Lower lobe of right lung (tissue), 2 donors: ENCODE results near the gene APCDD1L. TPM values are rescaled to one million over a fixed set of nuclear protein-coding genes. Genes with fewer than 3 reads are reported as not detected.
"Not testable (repeated sequence)": the region's sequence is repeated elsewhere in the genome, so short reads cannot be mapped to it uniquely, and the experiment has no call there.

Experiments
- ATAC-seq, 2 donors: fragments of 200-7000 bp; cut with Tn5 transposase; one replicate each; pipeline ENCODE4 v1.9.1; 2020 to 2022; ENCODE audit warnings: mild to moderate bottlenecking in 2 of 2, moderate library complexity in 2 of 2
- DNase-seq: peaks from one replicate; pipeline ENCODE4 v3.0.0-alpha.2; 2020
- H3K27ac ChIP-seq: fragments of 200-600 bp; one replicate; pipeline ENCODE4 v1.8.0; 2022
- H3K27me3 ChIP-seq: fragments of 200-600 bp; one replicate; pipeline ENCODE4 v1.8.0; 2022; ENCODE audit warnings: low read depth
- H3K36me3 ChIP-seq: fragments of 200-600 bp; one replicate; pipeline ENCODE4 v1.8.0; 2022; ENCODE audit warnings: mild to moderate bottlenecking
- H3K4me1 ChIP-seq: fragments of 200-600 bp; one replicate; pipeline ENCODE4 v1.8.0; 2022
- H3K4me3 ChIP-seq: fragments of 200-600 bp; one replicate; pipeline ENCODE4 v1.8.0; 2022; ENCODE audit warnings: mild to moderate bottlenecking
- H3K9me3 ChIP-seq: fragments of 200-600 bp; one replicate; pipeline ENCODE4 v1.8.0; 2022
- intact Hi-C: fragments of 100-400 bp; cut with DNase I; formaldehyde crosslinking; loops from one replicate; pipeline ENCODE4 v1.11.0; 2022
- total RNA-seq: library from RNA; stranded (reverse); fragmentation: NEBNext Ultra II Directional; extraction: Animal tissue kit (Norgen Biotek cat#: 25700); gene quantifications from one replicate; pipeline ENCODE4 v1.2.1, GENCODE V29; 2021
- TF ChIP-seq, protein P1 (sequence below): fragments of 200-600 bp; IDR thresholded peaks from one replicate; pipeline ENCODE4 v1.8.0; 2022; ENCODE audit warnings: antibody characterized with exemption, mild to moderate bottlenecking
- donor health status: DM: no; HTN: yes; CAD: no; lungs with severe emphysema.

Gene APCDD1L
- total RNA-seq, 1 donor from 2014 or later = not detected

DNA sequence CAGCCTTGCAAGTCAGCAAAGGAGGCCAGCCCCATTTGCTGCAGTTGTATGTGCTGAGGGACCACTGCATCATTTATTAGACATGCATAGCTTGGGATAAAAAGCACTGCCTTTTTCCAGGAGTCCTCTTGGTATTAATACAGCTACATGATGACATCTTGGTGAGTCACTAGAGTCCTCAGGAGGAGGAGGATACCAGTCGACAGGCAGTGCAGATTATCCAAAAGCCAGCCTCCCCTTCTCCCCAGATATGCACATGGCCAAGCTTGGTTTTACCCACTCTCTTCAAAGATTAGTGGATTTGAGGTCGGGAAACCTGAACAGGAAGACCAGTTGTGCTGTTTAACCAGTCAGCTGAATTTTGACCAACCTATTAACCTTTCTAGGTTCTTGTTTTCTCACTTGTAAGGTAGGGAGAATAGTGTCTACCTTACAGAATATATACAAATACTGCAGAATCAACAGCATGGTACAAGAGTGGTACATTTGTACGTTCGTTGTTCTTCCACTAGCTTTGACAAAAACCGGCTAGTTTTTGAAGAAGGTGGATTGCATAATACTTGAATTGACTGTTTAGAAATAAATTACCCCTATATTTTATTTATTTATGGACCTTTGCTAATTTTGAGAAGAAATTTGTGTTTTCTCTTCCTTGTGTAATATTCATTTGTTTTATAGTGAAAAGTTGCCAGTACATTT lies 94.3 kb downstream of the APCDD1L start:
- Histone ChIP-seq H3K4me3 (no peak overlapping the region), H3K36me3 (peaks cover 47% of the 10 kb centered on the region), H3K4me1 (peaks cover 47% of the 10 kb centered on the region), H3K27ac (no peak overlapping the region), H3K27me3 (no peaks in the 10 kb centered on the region), H3K9me3 (no peaks in the 10 kb centered on the region)
- TF ChIP-seq, protein P1, sequence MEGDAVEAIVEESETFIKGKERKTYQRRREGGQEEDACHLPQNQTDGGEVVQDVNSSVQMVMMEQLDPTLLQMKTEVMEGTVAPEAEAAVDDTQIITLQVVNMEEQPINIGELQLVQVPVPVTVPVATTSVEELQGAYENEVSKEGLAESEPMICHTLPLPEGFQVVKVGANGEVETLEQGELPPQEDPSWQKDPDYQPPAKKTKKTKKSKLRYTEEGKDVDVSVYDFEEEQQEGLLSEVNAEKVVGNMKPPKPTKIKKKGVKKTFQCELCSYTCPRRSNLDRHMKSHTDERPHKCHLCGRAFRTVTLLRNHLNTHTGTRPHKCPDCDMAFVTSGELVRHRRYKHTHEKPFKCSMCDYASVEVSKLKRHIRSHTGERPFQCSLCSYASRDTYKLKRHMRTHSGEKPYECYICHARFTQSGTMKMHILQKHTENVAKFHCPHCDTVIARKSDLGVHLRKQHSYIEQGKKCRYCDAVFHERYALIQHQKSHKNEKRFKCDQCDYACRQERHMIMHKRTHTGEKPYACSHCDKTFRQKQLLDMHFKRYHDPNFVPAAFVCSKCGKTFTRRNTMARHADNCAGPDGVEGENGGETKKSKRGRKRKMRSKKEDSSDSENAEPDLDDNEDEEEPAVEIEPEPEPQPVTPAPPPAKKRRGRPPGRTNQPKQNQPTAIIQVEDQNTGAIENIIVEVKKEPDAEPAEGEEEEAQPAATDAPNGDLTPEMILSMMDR = no peak
- ATAC-seq (no peak), DNase-seq (no peak)
- intact Hi-C loops = no loop called here

DNA sequence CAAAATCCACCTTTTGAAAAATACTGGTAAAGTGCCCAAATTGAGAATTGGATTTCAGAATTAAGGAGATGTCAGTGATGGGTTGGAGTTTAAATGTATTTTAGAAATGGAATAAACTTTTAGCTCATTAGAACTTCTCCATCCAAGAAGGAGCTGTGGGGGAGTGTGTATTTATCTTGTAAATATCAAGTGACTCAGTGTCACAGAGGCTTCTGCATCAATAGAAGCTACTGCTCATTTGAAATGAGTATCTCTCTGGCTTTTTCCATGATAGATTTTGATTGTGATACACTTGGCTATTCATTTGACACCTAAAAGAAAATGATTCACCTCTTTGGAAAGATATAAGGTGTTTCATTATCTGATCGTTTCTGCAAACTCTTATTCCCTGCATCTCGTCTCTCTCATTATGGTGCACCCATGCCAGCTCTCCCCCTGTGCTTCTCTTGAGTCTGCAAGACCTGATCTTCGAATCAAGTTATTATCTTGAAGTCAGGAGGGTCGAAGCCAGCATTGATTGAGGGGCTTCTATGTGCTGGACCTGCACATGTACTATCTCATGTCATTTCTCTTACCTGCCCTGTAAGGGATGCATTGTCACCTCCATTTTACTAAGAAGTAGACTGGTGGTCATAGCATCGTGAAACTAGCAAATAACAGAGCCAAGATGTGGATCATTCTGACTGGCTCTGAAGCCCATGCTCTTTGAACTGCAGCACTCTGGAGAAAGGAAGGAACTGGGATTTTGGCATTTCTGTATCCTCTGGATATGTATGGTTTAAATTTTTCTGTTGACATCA lies 96.0 kb downstream of the APCDD1L start:
- peaks cover 40% of the 10 kb centered on the region for H3K36me3 ChIP-seq
- H3K4me3 ChIP-seq = no peak overlapping the region
- H3K27ac ChIP-seq = no peak overlapping the region
- H3K4me1 ChIP-seq = peaks cover 37% of the 10 kb centered on the region
- intact Hi-C loops = no loop called here
- ATAC-seq (no peak), DNase-seq (no peak)
- TF ChIP-seq, protein P1 = no peak
- no peaks in the 10 kb centered on the region for H3K9me3 ChIP-seq
- H3K27me3 ChIP-seq = no peaks in the 10 kb centered on the region

DNA sequence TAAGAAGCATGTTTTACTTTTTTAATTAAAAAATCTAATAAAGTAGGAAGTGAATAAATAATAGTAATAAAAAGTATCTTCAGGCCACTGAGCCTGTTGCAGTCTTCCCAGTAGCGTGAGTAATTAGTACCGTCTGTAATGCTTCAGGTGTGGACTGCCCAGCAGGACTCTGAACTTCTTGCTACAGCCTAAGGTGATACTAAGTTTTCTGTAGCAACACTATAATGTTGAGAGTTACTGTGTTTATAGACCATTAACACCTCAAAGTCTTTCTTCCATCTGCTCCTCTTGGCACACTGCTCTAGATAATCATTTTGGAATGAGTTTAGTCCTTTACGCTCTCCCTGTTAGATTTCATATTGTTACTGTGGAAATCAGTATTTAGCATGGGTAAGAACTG lies 97.8 kb downstream of the APCDD1L start:
- TF ChIP-seq, protein P1 = no peak

DNA sequence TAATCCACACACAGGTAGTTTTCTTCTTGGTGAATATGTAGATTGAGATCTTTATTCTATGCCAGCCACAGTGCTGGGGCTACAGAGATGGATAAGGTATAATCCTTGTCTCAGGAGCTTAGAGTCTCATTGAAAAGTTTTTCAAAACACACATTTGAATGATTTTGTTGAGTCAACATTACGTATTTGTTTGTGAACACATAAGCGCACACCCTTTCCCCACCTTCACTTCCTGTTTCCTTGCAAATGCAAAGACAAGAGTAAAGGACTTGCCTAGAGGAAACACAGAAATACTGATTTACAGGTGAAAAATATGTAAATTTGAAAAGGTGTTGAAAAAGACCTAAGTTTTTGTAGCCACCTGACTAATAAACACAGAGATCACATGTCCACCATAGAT lies 98.4 kb downstream of the APCDD1L start:
- no peak for DNase-seq
- intact Hi-C loops = no loop called here
- no peaks in the 10 kb centered on the region for H3K27me3 ChIP-seq
- no peak overlapping the region for H3K4me3 ChIP-seq
- TF ChIP-seq, protein P1 = no peak
- ATAC-seq = no peak
- H3K4me1 ChIP-seq = peaks cover 30% of the 10 kb centered on the region
- peaks cover 38% of the 10 kb centered on the region for H3K36me3 ChIP-seq
- H3K27ac ChIP-seq = no peak overlapping the region
- no peaks in the 10 kb centered on the region for H3K9me3 ChIP-seq

More for the DNA sequence above, 97.8 kb downstream of the APCDD1L start:
- Histone ChIP-seq H3K9me3 (no peaks in the 10 kb centered on the region), H3K27me3 (no peaks in the 10 kb centered on the region), H3K4me1 (peaks cover 30% of the 10 kb centered on the region), H3K4me3 (no peak overlapping the region), H3K36me3 (peaks cover 40% of the 10 kb centered on the region), H3K27ac (no peak overlapping the region)
- intact Hi-C loops = no loop called here
- ATAC-seq = no peak
- DNase-seq = no peak

DNA sequence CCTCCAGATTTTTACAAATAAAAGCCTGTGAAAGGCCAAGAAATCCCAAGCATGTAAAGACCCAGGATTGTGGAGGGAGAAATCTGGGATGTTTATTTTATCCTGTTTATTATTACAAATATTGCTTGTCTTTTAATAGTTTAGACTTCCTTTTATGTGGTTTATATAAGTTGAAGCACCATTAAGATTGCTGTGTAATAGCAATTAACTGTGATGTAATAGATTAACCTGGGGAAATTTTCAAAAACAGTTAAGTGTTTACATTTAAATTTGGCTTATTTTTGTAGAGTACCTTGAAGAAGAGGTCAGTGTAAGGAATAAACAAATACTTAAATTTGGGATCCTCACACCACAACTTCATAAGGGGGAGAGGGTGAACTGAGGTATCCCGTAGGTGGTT lies 99.1 kb downstream of the APCDD1L start:
- Histone ChIP-seq H3K36me3 (peaks cover 30% of the 10 kb centered on the region), H3K27me3 (no peaks in the 10 kb centered on the region), H3K27ac (no peak overlapping the region), H3K4me3 (no peak overlapping the region), H3K4me1 (peaks cover 23% of the 10 kb centered on the region), H3K9me3 (no peaks in the 10 kb centered on the region)
- no peak for DNase-seq
- TF ChIP-seq, protein P1 = no peak
- no peak for ATAC-seq
- intact Hi-C loops = no loop called here

DNA sequence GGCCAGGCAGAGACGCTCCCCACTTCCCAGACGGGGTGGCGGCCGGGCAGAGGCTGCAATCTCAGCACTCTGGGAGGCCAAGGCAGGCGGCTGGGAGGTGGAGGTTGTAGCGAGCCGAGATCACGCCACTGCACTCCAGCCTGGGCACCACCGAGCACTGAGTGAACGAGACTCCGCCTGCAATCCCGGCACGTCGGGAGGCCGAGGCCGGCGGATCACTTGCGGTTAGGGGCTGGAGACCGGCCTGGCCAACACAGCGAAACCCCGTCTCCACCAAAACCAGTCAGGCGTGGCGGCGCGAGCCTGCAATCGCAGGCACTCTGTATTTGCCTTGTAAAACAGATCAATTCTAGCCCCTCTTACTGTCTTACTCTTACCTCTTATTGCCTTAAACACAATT lies 100.4 kb downstream of the APCDD1L start:
- H3K4me3 ChIP-seq, DNase-seq, H3K27ac ChIP-seq, H3K9me3 ChIP-seq, intact Hi-C loops, H3K27me3 ChIP-seq, ATAC-seq: not testable (repeated sequence)
- peaks cover 28% of the 10 kb centered on the region for H3K4me1 ChIP-seq
- peaks cover 18% of the 10 kb centered on the region for H3K36me3 ChIP-seq

DNA sequence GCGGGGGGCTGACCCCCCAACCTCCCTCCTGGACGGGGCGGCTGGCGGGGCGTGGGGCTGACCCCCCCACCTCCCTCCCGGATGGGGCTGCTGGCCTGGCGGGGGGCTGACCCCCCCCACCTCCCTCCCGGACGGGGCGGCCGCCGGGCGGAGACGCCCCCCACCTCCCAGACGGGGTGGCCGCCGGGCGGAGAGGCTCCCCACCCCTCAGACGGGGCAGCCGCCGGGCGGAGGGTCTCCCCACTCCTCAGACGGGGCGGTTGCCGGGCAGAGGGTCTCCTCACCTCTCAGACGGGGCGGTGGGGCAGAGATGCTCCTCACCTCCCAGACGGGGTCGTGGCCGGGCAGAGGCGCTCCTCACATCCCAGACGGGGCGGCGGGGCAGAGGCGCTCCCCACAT lies 101.0 kb downstream of the APCDD1L start:
- ATAC-seq, DNase-seq, intact Hi-C loops: not testable (repeated sequence)

More for the DNA sequence above, 101.0 kb downstream of the APCDD1L start:
- Histone ChIP-seq H3K36me3 (peaks cover 12% of the 10 kb centered on the region), H3K4me1 (peaks cover 33% of the 10 kb centered on the region)
- H3K27ac ChIP-seq, H3K4me3 ChIP-seq, H3K27me3 ChIP-seq, H3K9me3 ChIP-seq: not testable (repeated sequence)
